Measurements from ENCODE around the gene PAQR5.

GRCh38 chr15:69454953-69455352 is 156.2 kb downstream of the PAQR5 start:
- TF ChIP-seq CTCF (IDR thresholded peaks at IDR 0.05) (no peak), ATF1 (CRISPR knock-in tag; IDR thresholded peaks at IDR 0.05) (no peak), NFYB (CRISPR knock-in tag; conservative IDR thresholded peaks at IDR 0.05; ENCODE audit: low read depth) (no peak), RELA (CRISPR knock-in tag; IDR thresholded peaks at IDR 0.05; ENCODE audit: borderline replicate concordance) (no peak), NR2C2 (CRISPR knock-in tag; IDR thresholded peaks at IDR 0.05) (no peak)

Measured in WTC11 (cell line).